Heart left ventricle (tissue), 16 donors: ENCODE data around the gene PALLD. TPM values are rescaled to one million over a fixed set of nuclear protein-coding genes. Genes with fewer than 3 reads are reported as not detected.
A peak's percentile ranks its signal among the peaks of the same experiment; 100 is the strongest.

Experiments
- ATAC-seq, 4 donors: fragments of 200-7000 bp; cut with Tn5 transposase; one replicate each; pipeline ENCODE4 v1.9.1; 2020 to 2022; ENCODE audit warnings: moderate library complexity in 4 of 4, mild to moderate bottlenecking in 3 of 4, moderate number of reproducible peaks in 1 of 4
- DNase-seq, 5 donors: peaks; one replicate each; pipeline ENCODE4 v3.0.0-alpha.2; 2020
- H3K27ac ChIP-seq, 12 donors: fragments of 200-600 bp; sonication (generic) in 4 of 12; one replicate each; pipeline versions ENCODE4 v1.5.0 to v1.8.0; 2016 to 2022; ENCODE audit warnings: mild to moderate bottlenecking in 2 of 12
- H3K27me3 ChIP-seq, 9 donors: fragments of 200-600 bp; sonication (generic) in 2 of 9; one replicate each; pipeline versions ENCODE4 v1.5.1 to v1.8.0; 2016 to 2022; ENCODE audit warnings: mild to moderate bottlenecking in 3 of 9
- H3K36me3 ChIP-seq, 9 donors: fragments of 200-600 bp; sonication (generic) in 2 of 9; one replicate each; pipeline versions ENCODE4 v1.5.0 to v1.8.0; 2018 to 2022; ENCODE audit warnings: mild to moderate bottlenecking in 2 of 9
- H3K4me1 ChIP-seq, 12 donors: fragments of 200-600 bp; sonication (generic) in 4 of 12; one replicate each; pipeline versions ENCODE4 v1.5.0 to v1.8.0; 2016 to 2022; ENCODE audit warnings: mild to moderate bottlenecking in 3 of 12
- H3K4me3 ChIP-seq, 12 donors: fragments of 200-600 bp; sonication (generic) in 4 of 12; one replicate each; pipeline versions ENCODE4 v1.5.0 to v1.8.0; 2017 to 2022; ENCODE audit warnings: mild to moderate bottlenecking in 9 of 12, moderate library complexity in 4 of 12
- H3K9me3 ChIP-seq, 12 donors: fragments of 200-600 bp; sonication (generic) in 4 of 12; one replicate each; pipeline versions ENCODE4 v1.5.0 to v1.8.0; 2016 to 2022; ENCODE audit warnings: mild to moderate bottlenecking in 1 of 12
- POLR2A ChIP-seq, 2 donors: fragments of 450-650 bp; IDR thresholded peaks; one replicate each; pipeline ENCODE4 v1.6.1; 2017; ENCODE audit warnings: antibody characterized with exemption in 2 of 2, mild to moderate bottlenecking in 2 of 2, moderate library complexity in 2 of 2
- WGBS, 4 donors: extraction: QIAGEN DNeasy Blood & Tissue Kit in 2 of 4; methylation state at CpG; one replicate each; pipeline versions ENCODE4 v1.1.5 to v1.1.7; 2013 to 2018; 5-methylcytosine and 5-hydroxymethylcytosine counted together
- intact Hi-C, 10 donors: fragments of 100-400 bp; cut with DNase I; formaldehyde crosslinking; loops; one replicate each; pipeline versions ENCODE4 v1.11.1 to v1.14.2; 2022
- polyA plus RNA-seq, 2 donors: library from polyadenylated mRNA; stranded (reverse); fragments of 200-250 nt; gene quantifications; one replicate each; pipeline ENCODE4 v1.2.3, GENCODE V29; 2013
- total RNA-seq, 9 donors: library from RNA; depleted of rRNA in 2 of 9; stranded (reverse); fragments of >200 nt in 2 of 9; fragmentation: NEBNext Ultra II Directional in 3 of 9; extraction: Animal tissue kit (Norgen Biotek cat#: 25700) in 3 of 9; gene quantifications; one replicate each; pipeline versions ENCODE4 v1.1.0 to v1.2.4, GENCODE V29; 2016 to 2023
- TF ChIP-seq, protein P1 (sequence below), 12 donors: fragments of 200-600 bp; sonication (generic) in 4 of 12; IDR thresholded peaks; one replicate each; pipeline versions ENCODE4 v1.5.0 to v1.8.0; 2018 to 2022; ENCODE audit warnings: antibody characterized with exemption in 12 of 12, mild to moderate bottlenecking in 5 of 12
- donor health status: ischemic (EF 13 %, LVEDD 7.1; RV severe dilation, severe dysfunction).
- donor health status: healthy with polysubstance abuse.
- donor health status: DM: no; HTN: yes; CAD: no.
- donor health status: DM: no; HTN: no; CAD: no.
- donor health status: ischemic (EF 25% LVEDD 6.9; RV normal size, moderate dysfunction).
- donor health status: ischemic (EF 25% LVEDD 5.7; RV mildly dilated, moderate dysfunction).
- donor health status: healthy.
- donor health status: DM: yes; HTN: yes; CAD: no.
- donor health status: ischemic (EF 35%, LVEDD 5.7; RV mildly dilated, moderate dysfunction).
- donor health status: nonischemic (EF 11% LVEDD 7.7; RV severe dilation, severe dysfunction).
- donor health status: DM: yes; HTN: yes; CAD: no.
- donor health status: PGD.
- donor health status: ischemic (EF 29% LVEDD 5.4; RV normal size, mild dysfunction).
- donor health status: nonischemic (EF 23%, LVEDD 6.1; RV moderate dilation, normal function).

Gene PALLD
- total and polyA plus RNA-seq, 11 donors, result 193 to 1,428 (median 1,015) TPM

DNA sequence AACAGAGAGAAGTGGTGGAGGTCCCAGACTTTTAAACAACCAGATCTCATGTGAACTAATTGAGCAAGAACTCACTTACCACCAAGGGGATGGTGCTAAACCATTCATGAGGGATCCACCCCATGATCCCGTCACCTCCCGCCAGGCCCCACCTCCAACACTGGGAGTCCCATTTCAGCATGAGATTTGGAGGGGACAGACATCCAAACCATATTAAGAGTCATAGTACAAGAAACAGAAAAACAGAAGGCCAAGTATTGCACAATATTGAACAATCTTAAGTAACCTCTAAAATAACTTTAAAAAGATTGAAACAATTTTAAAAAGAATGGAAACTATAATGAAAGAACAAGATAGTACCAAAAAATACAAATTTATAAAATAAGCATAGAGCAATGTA is 403.2 kb downstream of the PALLD start:
- no peaks in the 10 kb centered on the region for H3K9me3 ChIP-seq
- WGBS, 4 donors, result 76 to 88% (median 82%) methylated on average over 2 of the region's 2 CpGs
- no peak for TF ChIP-seq POLR2A (IDR thresholded peaks at IDR 0.05)
- TF ChIP-seq, protein P1, sequence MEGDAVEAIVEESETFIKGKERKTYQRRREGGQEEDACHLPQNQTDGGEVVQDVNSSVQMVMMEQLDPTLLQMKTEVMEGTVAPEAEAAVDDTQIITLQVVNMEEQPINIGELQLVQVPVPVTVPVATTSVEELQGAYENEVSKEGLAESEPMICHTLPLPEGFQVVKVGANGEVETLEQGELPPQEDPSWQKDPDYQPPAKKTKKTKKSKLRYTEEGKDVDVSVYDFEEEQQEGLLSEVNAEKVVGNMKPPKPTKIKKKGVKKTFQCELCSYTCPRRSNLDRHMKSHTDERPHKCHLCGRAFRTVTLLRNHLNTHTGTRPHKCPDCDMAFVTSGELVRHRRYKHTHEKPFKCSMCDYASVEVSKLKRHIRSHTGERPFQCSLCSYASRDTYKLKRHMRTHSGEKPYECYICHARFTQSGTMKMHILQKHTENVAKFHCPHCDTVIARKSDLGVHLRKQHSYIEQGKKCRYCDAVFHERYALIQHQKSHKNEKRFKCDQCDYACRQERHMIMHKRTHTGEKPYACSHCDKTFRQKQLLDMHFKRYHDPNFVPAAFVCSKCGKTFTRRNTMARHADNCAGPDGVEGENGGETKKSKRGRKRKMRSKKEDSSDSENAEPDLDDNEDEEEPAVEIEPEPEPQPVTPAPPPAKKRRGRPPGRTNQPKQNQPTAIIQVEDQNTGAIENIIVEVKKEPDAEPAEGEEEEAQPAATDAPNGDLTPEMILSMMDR (IDR thresholded peaks at IDR 0.05), result no peak
- peak overlapping the region in 1 of 12 donors; percentile 52 for H3K27ac ChIP-seq
- intact Hi-C loops, result no loop called here
- ATAC-seq (peak in 2 of 4 donors; percentile 64 to 65), DNase-seq (peak in 2 of 5 donors; percentile 46 to 57)
- H3K4me1 ChIP-seq, result no peaks in the 10 kb centered on the region
- no peaks in the 10 kb centered on the region for H3K27me3 ChIP-seq
- H3K4me3 ChIP-seq, result no peak overlapping the region
- H3K36me3 ChIP-seq, result peaks cover 2 to 100% (median 67%) of the 10 kb centered on the region in 9 donors

DNA sequence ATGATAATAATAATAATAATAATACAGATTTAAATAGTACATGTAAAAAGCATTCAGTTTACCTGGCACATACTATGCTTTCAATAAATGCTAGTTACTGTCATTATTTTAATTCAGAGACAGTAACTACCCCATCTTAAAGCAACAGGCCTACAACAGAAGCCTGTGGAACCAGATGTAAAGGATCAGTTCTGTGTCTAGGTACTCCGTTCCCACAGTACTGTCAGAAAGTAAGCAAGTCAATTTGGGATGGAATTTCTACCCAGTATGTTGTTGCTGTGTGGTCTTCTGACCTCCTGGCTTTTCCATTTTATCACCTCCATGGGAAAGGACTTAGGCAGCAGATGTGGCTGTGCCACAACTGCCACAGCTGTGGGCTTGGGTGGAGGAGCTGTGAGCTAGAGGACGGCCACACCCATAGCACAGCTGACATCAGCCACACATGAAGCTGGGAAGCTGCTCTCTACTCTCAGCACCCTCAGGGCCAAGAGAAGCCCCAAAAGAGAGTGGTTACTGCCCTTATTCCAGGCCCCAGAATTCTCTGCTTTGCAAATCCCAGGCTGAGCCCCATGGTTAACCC is 410.4 kb downstream of the PALLD start:
- no peaks in the 10 kb centered on the region for H3K27me3 ChIP-seq
- WGBS, 4 donors, result 76 to 87% (median 82%) methylated on average over 2 of the region's 2 CpGs
- intact Hi-C loops, result no loop called here
- TF ChIP-seq, protein P1 (IDR thresholded peaks at IDR 0.05), result no peak
- no peak for TF ChIP-seq POLR2A (IDR thresholded peaks at IDR 0.05)
- H3K27ac ChIP-seq, result peak overlapping the region in 5 of 12 donors; percentile 21 to 72 (median 45)
- peaks cover 3 to 52% (median 21%) of the 10 kb centered on the region in 12 donors for H3K4me1 ChIP-seq
- H3K4me3 ChIP-seq, result no peak overlapping the region
- DNase-seq (peak in 1 of 5 donors; percentile 51), ATAC-seq (peak; percentile 43 to 77 (median 55))
- no peaks in the 10 kb centered on the region for H3K9me3 ChIP-seq
- peaks cover 0 to 99% (median 54%) of the 10 kb centered on the region in 9 donors for H3K36me3 ChIP-seq

DNA sequence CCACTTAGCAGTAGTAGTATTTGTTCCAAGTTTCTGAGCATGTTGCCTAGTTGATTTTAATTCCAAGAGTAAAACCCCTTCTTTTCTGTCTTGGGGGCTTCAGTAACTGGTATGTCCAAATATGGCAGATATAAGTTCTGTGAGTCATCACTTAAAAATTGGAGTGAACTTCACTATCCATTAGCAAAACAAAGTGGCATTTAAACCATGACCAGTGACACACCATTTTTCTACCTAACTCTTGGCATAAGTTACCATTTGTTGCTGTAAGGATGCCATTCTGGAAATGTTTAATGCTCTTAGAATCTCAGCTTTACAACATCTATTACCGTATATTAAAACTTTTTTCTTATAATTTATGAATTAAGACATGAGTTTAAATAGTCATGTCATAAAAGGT is 411.2 kb downstream of the PALLD start:
- Histone ChIP-seq H3K4me1 (peaks cover 3 to 56% (median 21%) of the 10 kb centered on the region in 12 donors), H3K36me3 (peaks cover 0 to 97% (median 48%) of the 10 kb centered on the region in 9 donors), H3K9me3 (no peaks in the 10 kb centered on the region), H3K27me3 (no peaks in the 10 kb centered on the region), H3K4me3 (no peak overlapping the region), H3K27ac (peak overlapping the region in 8 of 12 donors; percentile 11 to 72 (median 44))
- 84 to 94% (median 92%) methylated on average over 1 of the region's 1 CpG for WGBS, 4 donors
- intact Hi-C loops, result no loop called here
- TF ChIP-seq, protein P1 (IDR thresholded peaks at IDR 0.05), result no peak
- no peak for TF ChIP-seq POLR2A (IDR thresholded peaks at IDR 0.05)
- DNase-seq, result no peak
- no peak for ATAC-seq

DNA sequence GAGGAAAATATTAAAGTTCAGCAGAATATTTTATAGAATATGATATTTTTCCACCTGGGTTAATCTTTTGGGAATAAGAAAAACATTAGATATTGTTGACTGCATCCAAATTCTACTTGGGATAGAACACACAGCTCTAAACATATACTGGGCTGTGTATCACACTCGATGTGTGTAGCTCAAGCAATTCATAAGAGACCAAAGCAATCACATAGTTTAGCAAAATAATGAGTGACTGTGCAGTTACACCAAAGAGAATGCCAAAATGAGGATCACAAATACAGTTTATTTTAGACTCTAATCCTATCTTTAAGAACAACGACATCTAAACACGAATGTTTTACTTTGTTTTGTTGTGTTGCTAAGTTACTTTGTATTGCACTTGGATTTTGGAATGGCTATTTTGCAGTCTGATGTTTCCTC is 412.0 kb downstream of the PALLD start:
- WGBS, 4 donors, result 11 to 24% (median 15%) methylated on average over 3 of the region's 3 CpGs

More for the DNA sequence above, 412.0 kb downstream of the PALLD start:
- intact Hi-C loops, result no loop called here
- Histone ChIP-seq H3K36me3 (peaks cover 0 to 97% (median 45%) of the 10 kb centered on the region in 9 donors), H3K27me3 (no peaks in the 10 kb centered on the region), H3K27ac (peak overlapping the region in 10 of 12 donors; percentile 11 to 72 (median 44)), H3K4me3 (no peak overlapping the region), H3K4me1 (peaks cover 3 to 56% (median 23%) of the 10 kb centered on the region in 12 donors), H3K9me3 (no peaks in the 10 kb centered on the region)
- ATAC-seq (peak in 2 of 4 donors; percentile 27 to 33), DNase-seq (no peak)
- TF ChIP-seq, protein P1 (IDR thresholded peaks at IDR 0.05), result no peak
- no peak for TF ChIP-seq POLR2A (IDR thresholded peaks at IDR 0.05)
